GM12892 (cell line): ENCODE results near the gene E2F1.
A peak's percentile ranks its signal among the peaks of the same experiment; 100 is the strongest.

ENCODE experiments used
- DNase-seq: peaks from one replicate; pipeline ENCODE4 v3.0.0; 2011; ENCODE audit not compliant: insufficient read length
- FAIRE-seq: peaks from 2 replicates; lab custom pipeline; 2011; peaks lifted over from hg19 to GRCh38; lab: Jason Lieb, UNC
- POLR2A ChIP-seq: IDR thresholded peaks from 2 replicates; pipeline ENCODE4 v1.6.1; 2011; ENCODE audit warnings: low read depth, low read length, control low read depth
- POLR2AphosphoS5 ChIP-seq: IDR thresholded peaks from 2 replicates; pipeline ENCODE4 v1.6.1; 2011; ENCODE audit warnings: low read depth, low read length, control low read depth
- TAF1 ChIP-seq: IDR thresholded peaks from 2 replicates; pipeline ENCODE4 v1.6.1; 2011; ENCODE audit warnings: low read depth, mild to moderate bottlenecking, control low read depth, low read length, borderline replicate concordance

E2F1 gene

GRCh38 chr20:33693289-33693688 is 7.1 kb upstream of the E2F1 start:
- FAIRE-seq (no peak), DNase-seq (no peak)
- no peak for TF ChIP-seq POLR2A

- no peak for TF ChIP-seq POLR2A
- TF ChIP-seq POLR2AphosphoS5, result no peak
- TF ChIP-seq TAF1, result no peak
- FAIRE-seq (no peak), DNase-seq (no peak)
Measured at GRCh38 chr20:33689973-33690372, 3.8 kb upstream of the E2F1 start.

- TF ChIP-seq TAF1 (no peak), POLR2A (no peak), POLR2AphosphoS5 (no peak)
- no peak for DNase-seq
- no peak for FAIRE-seq
Measured at GRCh38 chr20:33689493-33689892, 3.3 kb upstream of the E2F1 start.

- DNase-seq (no peak), FAIRE-seq (no peak)
Measured at GRCh38 chr20:33688938-33689424, 2.8 kb upstream of the E2F1 start.

GRCh38 chr20:33687993-33688937 is 2.1 kb upstream of the E2F1 start:
- no peak for DNase-seq
- FAIRE-seq, result no peak
- TF ChIP-seq POLR2A, result no peak
- TF ChIP-seq TAF1, result no peak

More at GRCh38 chr20:33688938-33689424, 2.8 kb upstream of the E2F1 start:
- TF ChIP-seq POLR2A (no peak), TAF1 (no peak), POLR2AphosphoS5 (no peak)

GRCh38 chr20:33687370-33687915 is 1.3 kb upstream of the E2F1 start:
- FAIRE-seq (no peak), DNase-seq (no peak)
- TF ChIP-seq POLR2AphosphoS5, result no peak

- DNase-seq (no peak), FAIRE-seq (no peak)
- TF ChIP-seq POLR2A (no peak), POLR2AphosphoS5 (no peak), TAF1 (no peak)
Measured at GRCh38 chr20:33686984-33687366, 790 bp upstream of the E2F1 start.

- FAIRE-seq (peak; percentile 86), DNase-seq (peak; percentile 79)
- no peak; the same call in 1 of the 2 replicates for TF ChIP-seq POLR2AphosphoS5
- no peak for TF ChIP-seq TAF1
- peak; percentile 54; the same call in 1 of the 2 replicates for TF ChIP-seq POLR2A
Measured at GRCh38 chr20:33685328-33686099, 671 bp downstream of the E2F1 start.

GRCh38 chr20:33684533-33685327 is 1.5 kb downstream of the E2F1 start:
- DNase-seq (no peak), FAIRE-seq (no peak)
- TF ChIP-seq POLR2A (no peak), POLR2AphosphoS5 (no peak), TAF1 (no peak)

GRCh38 chr20:33681728-33682353 is 4.3 kb downstream of the E2F1 start:
- FAIRE-seq, result no peak
- TF ChIP-seq POLR2AphosphoS5 (no peak; the same call in 1 of the 2 replicates), TAF1 (no peak), POLR2A (no peak)
- DNase-seq, result no peak

- FAIRE-seq (no peak), DNase-seq (no peak)
- TF ChIP-seq POLR2AphosphoS5 (no peak), TAF1 (no peak), POLR2A (no peak)
Measured at GRCh38 chr20:33681288-33681687, 4.9 kb downstream of the E2F1 start.
